Astrocyte (in vitro differentiated cells and primary cell): ENCODE results near the gene DLG1. TPM values are rescaled to one million over a fixed set of nuclear protein-coding genes. Genes with fewer than 3 reads are reported as not detected.

ENCODE experiments used
- DNase-seq: peaks from one replicate; pipeline ENCODE4 v3.0.0-alpha.2; 2010; ENCODE audit warnings: low read depth
- FAIRE-seq: peaks from 2 replicates; lab custom pipeline; 2011; peaks lifted over from hg19 to GRCh38; lab: Jason Lieb, UNC
- H2AFZ ChIP-seq: 2 replicates; pipeline ENCODE4 v1.6.0; 2012; ENCODE audit warnings: low read depth, low read length, inconsistent platforms
- H3K27ac ChIP-seq: 2 replicates; pipeline ENCODE4 v1.5.1; 2011; ENCODE audit warnings: low read depth, low read length, inconsistent platforms
- H3K27me3 ChIP-seq: 2 replicates; pipeline ENCODE4 v1.6.0; 2011; ENCODE audit warnings: low read length, inconsistent platforms; ENCODE audit not compliant: insufficient read depth
- H3K36me3 ChIP-seq: 2 replicates; pipeline ENCODE4 v1.5.1; 2011; ENCODE audit warnings: low read length, inconsistent platforms; ENCODE audit not compliant: insufficient read depth
- H3K4me1 ChIP-seq: 2 replicates; pipeline ENCODE4 v1.5.1; 2011; ENCODE audit warnings: low read length, inconsistent platforms; ENCODE audit not compliant: insufficient read depth
- H3K4me2 ChIP-seq: 2 replicates; pipeline ENCODE4 v1.6.0; 2012; ENCODE audit warnings: low read length, inconsistent platforms
- H3K4me3 ChIP-seq: 2 replicates; pipeline ENCODE4 v1.5.1; 2011; ENCODE audit warnings: low read depth, mild to moderate bottlenecking, low read length, inconsistent platforms; ENCODE audit not compliant: insufficient read depth
- H3K79me2 ChIP-seq: 2 replicates; pipeline ENCODE4 v1.6.0; 2012; ENCODE audit warnings: mild to moderate bottlenecking, low read length, inconsistent platforms; ENCODE audit not compliant: insufficient read depth
- H3K9ac ChIP-seq: 2 replicates; pipeline ENCODE4 v1.6.0; 2012; ENCODE audit warnings: mild to moderate bottlenecking, low read length, inconsistent platforms
- H3K9me3 ChIP-seq: 2 replicates; pipeline ENCODE4 v1.5.1; 2012; ENCODE audit warnings: low read depth, mild to moderate bottlenecking, low read length, inconsistent platforms; ENCODE audit not compliant: insufficient read depth
- H4K20me1 ChIP-seq: 2 replicates; pipeline ENCODE4 v1.6.0; 2012; ENCODE audit warnings: low read length, inconsistent platforms; ENCODE audit not compliant: insufficient read depth
- H3K27ac Mint-ChIP-seq: one replicate; pipeline ENCODE4 v1.8.0; 2021; ENCODE audit warnings: mild to moderate bottlenecking, mixed read lengths; ENCODE audit not compliant: unreplicated experiment
- H3K27me3 Mint-ChIP-seq: one replicate; pipeline ENCODE4 v1.8.0; 2021; ENCODE audit warnings: low read depth, mixed read lengths; ENCODE audit not compliant: unreplicated experiment
- H3K36me3 Mint-ChIP-seq: one replicate; pipeline ENCODE4 v1.8.0; 2021; ENCODE audit warnings: low read depth, mixed read lengths; ENCODE audit not compliant: unreplicated experiment
- H3K4me1 Mint-ChIP-seq: one replicate; pipeline ENCODE4 v1.8.0; 2021; ENCODE audit warnings: low read depth, mixed read lengths; ENCODE audit not compliant: unreplicated experiment
- H3K4me3 Mint-ChIP-seq: one replicate; pipeline ENCODE4 v1.8.0; 2021; ENCODE audit warnings: mild to moderate bottlenecking, moderate library complexity, mixed read lengths; ENCODE audit not compliant: unreplicated experiment
- H3K9me3 Mint-ChIP-seq: one replicate; pipeline ENCODE4 v1.8.0; 2021; ENCODE audit warnings: mild to moderate bottlenecking, mixed read lengths; ENCODE audit not compliant: unreplicated experiment
- CTCF ChIP-seq: IDR thresholded peaks from 2 replicates; pipeline ENCODE4 v1.5.1; 2011; ENCODE audit warnings: low read depth, mild to moderate bottlenecking, inconsistent platforms, low read length, moderate library complexity; ENCODE audit not compliant: insufficient read depth
- EZH2 ChIP-seq: IDR thresholded peaks from 2 replicates; pipeline ENCODE4 v1.6.1; 2012; ENCODE audit warnings: mild to moderate bottlenecking, low read length, inconsistent platforms; ENCODE audit not compliant: insufficient read depth
- total RNA-seq: library from RNA; stranded (reverse); gene quantifications from 2 replicates; pipeline ENCODE4 v1.2.1, GENCODE V29; 2021

The DLG1 gene
- total RNA-seq, 1 donor from 2014 or later = 210 TPM

DNA sequence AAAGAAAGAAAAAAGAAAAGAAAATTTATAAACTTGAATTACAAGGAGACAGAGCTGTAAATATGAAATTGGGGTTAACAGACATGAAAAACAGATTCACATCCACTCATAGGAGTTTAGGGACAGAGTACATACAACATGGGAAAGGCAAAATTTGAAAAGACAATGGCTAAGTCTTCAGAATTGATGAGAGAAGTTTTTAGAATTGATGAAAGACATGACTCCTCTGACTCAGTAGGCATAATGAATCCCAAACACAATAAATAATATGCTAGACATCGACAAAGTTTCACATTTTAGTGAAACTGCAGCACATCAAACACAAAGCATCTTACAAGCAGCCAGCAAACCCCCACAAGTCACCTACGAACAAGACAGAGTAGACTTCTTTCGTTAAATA, 184.4 kb downstream of the DLG1 start:
- Mint-ChIP-seq H3K9me3 (no peaks in the 10 kb centered on the region), H3K4me3 (no peak overlapping the region), H3K27ac (no peak overlapping the region), H3K4me1 (peaks cover 8% of the 10 kb centered on the region), H3K36me3 (peaks cover 14% of the 10 kb centered on the region), H3K27me3 (no peaks in the 10 kb centered on the region)
- Histone ChIP-seq H3K36me3 (peaks cover 33% of the 10 kb centered on the region), H3K4me1 (no peaks in the 10 kb centered on the region), H2AFZ (no peak overlapping the region), H4K20me1 (peaks cover 35% of the 10 kb centered on the region), H3K27ac (no peak overlapping the region), H3K27me3 (no peaks in the 10 kb centered on the region), H3K9me3 (no peaks in the 10 kb centered on the region), H3K4me3 (no peak overlapping the region), H3K9ac (no peak overlapping the region), H3K79me2 (peaks cover 28% of the 10 kb centered on the region), H3K4me2 (no peak overlapping the region)
- FAIRE-seq (no peak), DNase-seq (no peak)
- no peak for TF ChIP-seq CTCF
- TF ChIP-seq EZH2 = no peak

- no peak for TF ChIP-seq EZH2
- no peak for TF ChIP-seq CTCF
- no peak for DNase-seq
- no peaks in the 10 kb centered on the region for H3K4me1 Mint-ChIP-seq
- H3K9me3 Mint-ChIP-seq = no peaks in the 10 kb centered on the region
- no peaks in the 10 kb centered on the region for H3K27me3 Mint-ChIP-seq
- Histone ChIP-seq H3K9me3 (no peaks in the 10 kb centered on the region), H3K9ac (no peak overlapping the region), H3K27ac (no peak overlapping the region), H3K27me3 (no peaks in the 10 kb centered on the region), H4K20me1 (peaks cover 37% of the 10 kb centered on the region), H3K36me3 (peaks cover 38% of the 10 kb centered on the region), H3K79me2 (peaks cover 30% of the 10 kb centered on the region), H3K4me2 (no peak overlapping the region), H3K4me1 (no peaks in the 10 kb centered on the region), H2AFZ (no peak overlapping the region), H3K4me3 (no peak overlapping the region)
- no peak overlapping the region for H3K4me3 Mint-ChIP-seq
- peaks cover 21% of the 10 kb centered on the region for H3K36me3 Mint-ChIP-seq
- no peak for FAIRE-seq
- no peak overlapping the region for H3K27ac Mint-ChIP-seq
Observed at GRCh38 chr3:197111685-197112084, 186.7 kb downstream of the DLG1 start.

GRCh38 chr3:197105786-197106185, 192.6 kb downstream of the DLG1 start:
- no peak overlapping the region for H3K27ac Mint-ChIP-seq
- no peaks in the 10 kb centered on the region for H3K4me1 ChIP-seq
- no peaks in the 10 kb centered on the region for H3K27me3 ChIP-seq
- FAIRE-seq (peak; percentile 39), DNase-seq (no peak)
- H3K9ac ChIP-seq = no peak overlapping the region
- no peaks in the 10 kb centered on the region for H3K9me3 ChIP-seq
- TF ChIP-seq CTCF = no peak
- TF ChIP-seq EZH2 = no peak
- H3K27ac ChIP-seq = no peak overlapping the region
- no peaks in the 10 kb centered on the region for H3K9me3 Mint-ChIP-seq
- H3K79me2 ChIP-seq = peaks cover 14% of the 10 kb centered on the region
- H3K36me3 ChIP-seq = peaks cover 27% of the 10 kb centered on the region
- peaks cover 27% of the 10 kb centered on the region for H3K36me3 Mint-ChIP-seq
- H4K20me1 ChIP-seq = peaks cover 41% of the 10 kb centered on the region
- no peak overlapping the region for H2AFZ ChIP-seq
- no peaks in the 10 kb centered on the region for H3K4me1 Mint-ChIP-seq
- H3K4me3 ChIP-seq = no peak overlapping the region
- H3K27me3 Mint-ChIP-seq = no peaks in the 10 kb centered on the region
- H3K4me2 ChIP-seq = no peak overlapping the region
- no peak overlapping the region for H3K4me3 Mint-ChIP-seq
